Stimulated activated CD8-positive, alpha-beta memory T cell treated with anti-CD3 and anti-CD28 coated beads, Interleukin-15, amount 100 ng/mL, for 1 hour (primary cell): Measurements from ENCODE around the gene WWC2.
"Not testable (repeated sequence)": the region's sequence is repeated elsewhere in the genome, so short reads cannot be mapped to it uniquely, and the experiment has no call there.

Source experiments
- DNase-seq: peaks from one replicate; pipeline ENCODE4 v3.0.0-alpha.2; 2020; ENCODE audit warnings: low read depth

Gene WWC2

GRCh38 chr4:183299464-183299863 is 200.4 kb downstream of the WWC2 start:
- no peak for DNase-seq

DNA sequence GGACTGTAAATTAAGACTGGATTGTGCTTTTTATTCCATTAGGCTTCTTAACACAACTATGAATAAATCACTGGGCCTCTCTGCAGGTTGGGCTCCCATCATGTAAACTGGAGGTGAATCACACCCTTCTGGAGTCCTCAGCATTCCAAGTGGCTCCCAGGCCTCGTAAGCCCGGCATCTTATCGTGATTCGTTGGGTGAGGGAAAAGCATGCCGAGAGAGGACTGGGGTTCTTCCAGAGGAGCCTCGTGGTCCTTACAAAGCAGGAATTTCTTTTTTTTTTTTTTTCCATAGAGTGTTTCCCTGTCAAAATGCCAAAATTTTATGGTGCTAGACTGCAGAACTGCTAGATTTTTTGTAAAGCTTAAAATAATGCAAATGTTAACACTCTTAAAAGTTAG is 201.0 kb downstream of the WWC2 start:
- no peak for DNase-seq

- DNase-seq: no peak
Observed at GRCh38 chr4:183300655-183301054, 201.6 kb downstream of the WWC2 start.

DNA sequence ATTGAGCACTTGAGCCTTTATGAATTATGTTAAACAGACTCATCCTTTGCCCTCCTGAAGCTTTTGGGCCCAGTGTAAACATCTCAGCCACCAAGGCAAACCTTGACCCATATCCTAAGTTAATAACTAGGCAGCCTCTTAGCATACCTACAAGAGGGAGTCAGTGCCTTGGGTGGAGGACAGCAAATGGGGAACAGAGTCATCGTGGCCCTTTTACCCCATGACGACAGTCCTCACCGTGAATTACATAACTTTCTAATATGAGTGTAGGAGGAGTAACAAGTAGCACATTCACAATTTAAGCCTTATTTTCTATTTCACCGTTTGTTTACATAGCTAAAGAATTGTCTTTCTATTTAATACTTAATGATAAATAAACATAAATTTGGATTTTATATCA is 204.2 kb downstream of the WWC2 start:
- no peak for DNase-seq

- DNase-seq: no peak
Observed at GRCh38 chr4:183304067-183304466, 205.0 kb downstream of the WWC2 start.

GRCh38 chr4:183304538-183304937 is 205.5 kb downstream of the WWC2 start:
- DNase-seq: no peak

- DNase-seq: no peak
Observed at GRCh38 chr4:183306811-183307210, 207.8 kb downstream of the WWC2 start.

DNA sequence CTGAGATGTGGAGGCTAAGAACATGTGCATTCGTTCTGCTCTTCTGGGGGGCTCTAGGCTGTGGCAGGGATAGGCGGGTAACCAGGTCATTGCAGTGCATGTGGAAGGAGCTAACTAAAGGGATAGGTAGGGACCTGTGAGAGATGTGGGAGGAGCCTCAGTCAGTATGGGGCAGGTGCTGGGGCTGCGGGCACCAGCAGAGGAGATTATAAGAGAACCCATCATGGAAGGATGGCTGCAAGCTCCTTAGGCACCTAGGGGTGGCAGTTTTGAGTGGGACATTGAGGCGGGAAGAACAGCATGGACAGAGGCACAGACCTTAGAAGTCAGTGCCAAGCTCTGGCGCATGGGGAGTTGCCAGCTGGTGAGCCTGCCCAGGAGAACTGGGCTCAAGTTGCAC is 213.8 kb downstream of the WWC2 start:
- DNase-seq: no peak

- DNase-seq: no peak
Observed at GRCh38 chr4:183314336-183314735, 215.3 kb downstream of the WWC2 start.

- no peak for DNase-seq
Observed at GRCh38 chr4:183314806-183315205, 215.7 kb downstream of the WWC2 start.

GRCh38 chr4:183318656-183319055 is 219.6 kb downstream of the WWC2 start:
- no peak for DNase-seq

DNA sequence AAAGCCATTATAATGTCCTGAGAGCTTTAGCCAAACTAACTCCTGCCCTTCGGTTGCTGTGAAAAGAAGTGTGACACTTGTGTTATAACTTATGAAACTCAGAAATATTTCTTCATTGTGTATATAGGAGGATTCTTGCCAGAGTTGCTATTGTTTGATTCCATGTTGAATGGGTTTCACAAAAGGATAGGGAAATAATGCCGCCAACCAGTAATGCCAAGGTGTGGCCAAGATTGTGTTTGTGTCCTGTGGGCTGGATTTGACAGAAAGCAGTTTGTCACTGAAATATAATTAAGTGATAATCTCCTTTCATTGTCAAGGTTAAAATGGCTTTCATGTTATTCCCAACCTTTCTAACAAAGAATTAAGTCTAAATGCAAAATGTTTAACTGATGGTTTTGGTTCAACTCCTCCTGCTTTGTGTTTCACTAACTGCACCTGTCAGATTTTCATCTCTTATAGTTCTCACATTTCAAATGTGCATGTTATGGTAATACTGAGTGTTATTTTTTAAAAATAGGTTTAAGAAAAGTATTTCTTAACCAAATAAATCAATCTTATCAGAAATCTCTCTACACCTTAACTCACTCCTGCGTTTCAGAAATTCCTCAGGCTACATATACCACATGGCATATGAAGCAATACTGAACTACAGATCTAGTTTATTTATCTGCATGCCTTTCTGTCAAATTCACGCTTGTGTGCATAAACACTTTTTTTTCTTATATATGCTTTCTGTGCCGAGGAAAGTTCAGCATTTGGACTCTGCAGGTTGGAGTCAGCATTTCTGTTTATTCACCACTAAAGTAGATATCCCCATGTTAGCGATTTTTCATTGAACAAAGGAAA is 221.4 kb downstream of the WWC2 start, which contains the start of gene CLDN22:
CLDN22 (minus strand) TSS at position 66 of the 849 bp plus-strand sequence; CDS start at position 8, 58 bp downstream.
- DNase-seq: no peak

- no peak for DNase-seq
Observed at GRCh38 chr4:183321079-183321478, 222.0 kb downstream of the WWC2 start.

- no peak for DNase-seq
Observed at GRCh38 chr4:183321516-183321915, 222.5 kb downstream of the WWC2 start.

DNA sequence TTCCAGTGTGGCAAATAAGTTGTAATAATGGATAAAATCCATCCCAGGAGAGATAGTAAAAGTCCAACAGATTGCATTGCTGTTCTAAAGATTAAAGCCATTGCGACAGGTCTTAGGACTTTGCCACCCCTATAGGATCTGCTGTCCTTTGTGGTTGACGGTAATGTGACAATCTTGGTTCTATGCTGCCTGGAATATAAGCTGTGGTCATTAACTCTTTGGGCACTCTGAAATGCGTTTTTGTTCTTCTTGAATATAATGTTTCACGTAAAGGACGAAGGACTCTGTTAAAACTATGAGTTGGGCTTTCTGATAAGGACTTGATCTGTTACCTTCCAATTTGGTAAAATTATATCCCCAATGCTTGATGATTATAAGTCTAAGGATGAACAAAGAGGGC is 223.3 kb downstream of the WWC2 start, which contains the start of gene CLDN24:
CLDN24 (minus strand) TSS at position 101 of the 400 bp plus-strand sequence; CDS start at position 101, 0 bp downstream.
- no peak for DNase-seq

DNA sequence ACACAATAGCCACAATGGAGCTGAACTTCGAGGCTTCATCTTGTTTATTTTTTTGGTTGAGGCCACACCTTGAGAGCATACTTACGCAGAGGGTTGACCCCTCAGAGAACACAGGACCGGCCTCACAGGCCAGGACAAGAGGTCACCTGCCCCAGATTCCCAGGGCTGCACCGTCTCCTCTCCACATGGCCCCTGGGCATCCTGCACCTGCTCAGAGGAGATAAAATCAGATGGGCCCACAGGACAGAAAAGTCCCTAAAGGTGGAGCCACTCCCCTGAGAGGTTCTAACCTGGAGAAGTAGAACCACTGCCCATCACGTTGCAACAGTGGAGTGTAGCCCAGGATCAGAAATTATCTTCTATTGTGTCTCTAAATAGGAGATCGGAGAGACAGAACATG is 224.2 kb downstream of the WWC2 start:
- DNase-seq: no peak

DNA sequence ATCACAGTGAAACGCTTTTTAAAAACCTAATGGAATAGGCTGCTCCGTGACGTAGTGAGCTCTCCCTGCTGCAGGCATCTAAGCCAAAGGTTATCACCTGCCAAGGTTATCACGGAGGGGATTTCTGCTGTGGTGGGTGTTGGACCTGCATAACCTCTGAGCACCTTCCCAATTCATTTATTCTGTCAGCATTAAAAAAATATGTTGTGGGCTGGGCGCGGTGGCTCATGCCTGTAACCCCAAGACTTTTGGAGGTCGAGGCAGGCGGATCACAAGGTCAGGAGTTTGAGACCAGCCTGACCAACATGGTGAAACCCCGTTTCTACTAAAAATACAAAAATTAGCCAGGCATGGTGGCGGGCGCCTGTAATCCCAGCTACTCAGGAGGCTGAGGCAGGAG is 225.0 kb downstream of the WWC2 start:
- not testable (repeated sequence) for DNase-seq

GRCh38 chr4:183324619-183325018 is 225.6 kb downstream of the WWC2 start:
- DNase-seq: no peak

DNA sequence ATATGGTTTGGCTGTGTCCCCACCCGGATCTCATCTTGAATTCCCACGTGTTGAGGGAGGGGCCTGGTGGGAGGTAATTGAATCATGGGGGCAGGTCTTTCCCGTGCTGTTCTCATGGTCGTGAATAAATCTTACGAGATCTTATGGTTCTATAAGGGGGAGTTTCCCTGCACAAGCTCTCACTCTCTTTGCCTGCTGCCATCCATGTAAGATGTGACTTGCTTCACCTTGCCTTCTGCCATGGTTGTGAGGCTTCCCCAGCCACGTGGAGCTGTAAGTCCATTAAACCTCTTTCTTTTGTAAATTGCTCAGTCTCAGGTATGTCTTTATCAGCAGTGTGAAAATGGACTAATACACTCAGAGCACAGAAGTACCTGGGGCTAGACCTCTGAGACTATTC is 227.3 kb downstream of the WWC2 start:
- DNase-seq: not testable (repeated sequence)

DNA sequence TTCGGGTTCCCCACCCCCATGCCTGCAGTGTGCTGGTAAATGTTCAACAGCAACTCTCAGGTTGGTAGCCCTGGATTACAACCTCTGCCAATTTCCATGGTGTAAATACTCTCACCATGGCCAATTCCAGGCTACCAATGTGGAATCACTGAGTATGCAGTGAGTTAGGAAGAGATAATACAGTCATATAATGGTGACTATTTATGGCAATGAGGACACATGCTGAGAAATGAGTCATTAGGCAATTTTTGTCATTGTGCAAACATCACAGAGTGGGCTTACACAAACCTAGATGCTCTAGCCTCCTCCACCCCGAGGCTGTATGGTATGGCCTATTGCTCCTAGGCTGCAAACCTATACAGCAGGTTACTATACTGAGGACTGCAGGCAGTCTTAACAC is 227.8 kb downstream of the WWC2 start:
- DNase-seq: no peak

- DNase-seq: no peak
Observed at GRCh38 chr4:183327827-183328226, 228.8 kb downstream of the WWC2 start.

GRCh38 chr4:183328832-183329231 is 229.8 kb downstream of the WWC2 start:
- no peak for DNase-seq

GRCh38 chr4:183329244-183329643 is 230.2 kb downstream of the WWC2 start:
- no peak for DNase-seq
